ENCODE data around the gene CADPS. TPM values are rescaled to one million over a fixed set of nuclear protein-coding genes. Genes with fewer than 3 reads are reported as not detected.

CADPS gene
- total and polyA plus RNA-seq, 2 experiments from 2014 or later: 49.2 to 63.8 TPM

- Histone ChIP-seq H3K9me3 (ENCODE audit: low read depth) (no peaks in the 10 kb centered on the region), H3K4me1 (ENCODE audit: low read depth) (no peaks in the 10 kb centered on the region), H3K4me3 (no peak overlapping the region), H3K27me3 (no peaks in the 10 kb centered on the region), H3K36me3 (no peaks in the 10 kb centered on the region), H3K27ac (no peak overlapping the region)
- TF ChIP-seq CTCF (IDR thresholded peaks at IDR 0.05; ENCODE audit: low read depth, low read length): no peak
- no peak for DNase-seq (ENCODE audit: low read depth in 1 of 2, low spot score in 1 of 2)
Measured at GRCh38 chr3:62771331-62772072, 103.7 kb downstream of the CADPS start.

- no peak overlapping the region for H3K4me3 ChIP-seq
- H3K27ac ChIP-seq: no peak overlapping the region
- H3K36me3 ChIP-seq: peaks cover 7% of the 10 kb centered on the region
- TF ChIP-seq CTCF (IDR thresholded peaks at IDR 0.05; ENCODE audit: low read depth, low read length): no peak
- H3K4me1 ChIP-seq (ENCODE audit: low read depth): no peaks in the 10 kb centered on the region
- H3K9me3 ChIP-seq (ENCODE audit: low read depth): no peaks in the 10 kb centered on the region
- DNase-seq (ENCODE audit: low read depth in 1 of 2, low spot score in 1 of 2): no peak
- no peaks in the 10 kb centered on the region for H3K27me3 ChIP-seq
Measured at GRCh38 chr3:62768896-62769295, 106.3 kb downstream of the CADPS start.

GRCh38 chr3:62761711-62762110, 113.5 kb downstream of the CADPS start:
- Histone ChIP-seq H3K4me1 (ENCODE audit: low read depth) (no peaks in the 10 kb centered on the region), H3K27ac (no peak overlapping the region)

GRCh38 chr3:62761311-62761710, 113.9 kb downstream of the CADPS start:
- no peak for TF ChIP-seq CTCF (IDR thresholded peaks at IDR 0.05; ENCODE audit: low read depth, low read length)
- H3K36me3 ChIP-seq: peaks cover 7% of the 10 kb centered on the region
- no peak for DNase-seq (ENCODE audit: low read depth in 1 of 2, low spot score in 1 of 2)
- no peaks in the 10 kb centered on the region for H3K9me3 ChIP-seq (ENCODE audit: low read depth)
- no peaks in the 10 kb centered on the region for H3K27me3 ChIP-seq
- H3K27ac ChIP-seq: no peak overlapping the region
- H3K4me3 ChIP-seq: no peak overlapping the region
- no peaks in the 10 kb centered on the region for H3K4me1 ChIP-seq (ENCODE audit: low read depth)

More at GRCh38 chr3:62761711-62762110, 113.5 kb downstream of the CADPS start:
- Histone ChIP-seq H3K27me3 (no peaks in the 10 kb centered on the region), H3K4me3 (no peak overlapping the region), H3K9me3 (ENCODE audit: low read depth) (no peaks in the 10 kb centered on the region), H3K36me3 (peaks cover 7% of the 10 kb centered on the region)
- no peak for TF ChIP-seq CTCF (IDR thresholded peaks at IDR 0.05; ENCODE audit: low read depth, low read length)
- no peak for DNase-seq (ENCODE audit: low read depth in 1 of 2, low spot score in 1 of 2)

GRCh38 chr3:62758296-62759066, 116.7 kb downstream of the CADPS start:
- no peak for TF ChIP-seq CTCF (IDR thresholded peaks at IDR 0.05; ENCODE audit: low read depth, low read length)
- no peak for DNase-seq (ENCODE audit: low read depth in 1 of 2, low spot score in 1 of 2)
- Histone ChIP-seq H3K27me3 (no peaks in the 10 kb centered on the region), H3K4me1 (ENCODE audit: low read depth) (no peaks in the 10 kb centered on the region), H3K36me3 (peaks cover under 1% of the 10 kb centered on the region), H3K9me3 (ENCODE audit: low read depth) (no peaks in the 10 kb centered on the region), H3K27ac (no peak overlapping the region), H3K4me3 (no peak overlapping the region)
